Mucosa of descending colon (tissue), 3 donors: ENCODE data around the gene CHD5. TPM values are rescaled to one million over a fixed set of nuclear protein-coding genes. Genes with fewer than 3 reads are reported as not detected.

ENCODE experiments used
- ATAC-seq: fragments of 200-7000 bp; cut with Tn5 transposase; one replicate; pipeline ENCODE4 v1.9.1; 2020; ENCODE audit warnings: mild to moderate bottlenecking, moderate library complexity
- DNase-seq, 3 donors: peaks; one replicate each; pipeline ENCODE4 v3.0.0-alpha.2; 2020
- H3K36me3 ChIP-seq: fragments of 200-600 bp; one replicate; pipeline ENCODE4 v1.8.0; 2021; ENCODE audit warnings: low read depth, mild to moderate bottlenecking
- H3K4me1 ChIP-seq: fragments of 200-600 bp; one replicate; pipeline ENCODE4 v1.8.0; 2021; ENCODE audit warnings: low read depth, mild to moderate bottlenecking
- H3K4me3 ChIP-seq: fragments of 200-600 bp; one replicate; pipeline ENCODE4 v1.8.0; 2021; ENCODE audit warnings: mild to moderate bottlenecking
- H3K9me3 ChIP-seq: fragments of 200-600 bp; one replicate; pipeline ENCODE4 v1.8.0; 2021; ENCODE audit warnings: mild to moderate bottlenecking
- CTCF ChIP-seq: fragments of 200-600 bp; IDR thresholded peaks from one replicate; pipeline ENCODE4 v1.8.0; 2022; ENCODE audit warnings: antibody characterized with exemption, mild to moderate bottlenecking
- intact Hi-C, 2 donors: fragments of 100-400 bp; cut with DNase I in 1 of 2; cut with micrococcal nuclease in 1 of 2; formaldehyde crosslinking; loops; one replicate each; pipeline versions ENCODE4 v1.11.0 to v1.11.1; 2022; cut with DNase I, micrococcal nuclease
- total RNA-seq, 3 donors: library from RNA; stranded (reverse); fragmentation: NEBNext Ultra II Directional in 2 of 3; extraction: Animal tissue kit (Norgen Biotek cat#: 25700) in 2 of 3; gene quantifications; one replicate each; pipeline versions ENCODE4 v1.2.1 to v1.2.4, GENCODE V29; 2021 to 2023
- donor health status: DM: no; HTN: no; CAD: no; lungs with moderate emphysema.
- donor health status: DM: no; HTN: no; CAD: no.
- donor health status: DM: no; HTN: yes; CAD: no.

CHD5 gene
- total RNA-seq, 3 donors from 2014 or later = 0.17 to 2.1 (median 0.22) TPM

- H3K36me3 ChIP-seq = no peaks in the 10 kb centered on the region
- TF ChIP-seq CTCF = no peak
- H3K4me3 ChIP-seq = no peak overlapping the region
- H3K9me3 ChIP-seq = no peaks in the 10 kb centered on the region
- peak; percentile 47 to 63 (median 47) for DNase-seq
- peak; percentile 71 for ATAC-seq
- H3K4me1 ChIP-seq = no peaks in the 10 kb centered on the region
- intact Hi-C loops = no loop called here
These were observed 71.0 kb downstream of the CHD5 start for GRCh38 chr1:6108937-6109614.

GRCh38 chr1:6108476-6108875, 71.6 kb downstream of the CHD5 start:
- ATAC-seq = no peak
- TF ChIP-seq CTCF = no peak
- H3K9me3 ChIP-seq = no peaks in the 10 kb centered on the region
- no peak for DNase-seq
- no peaks in the 10 kb centered on the region for H3K36me3 ChIP-seq
- no peak overlapping the region for H3K4me3 ChIP-seq
- H3K4me1 ChIP-seq = no peaks in the 10 kb centered on the region
- intact Hi-C loops = no loop called here

- intact Hi-C loops = no loop called here
- H3K36me3 ChIP-seq = no peaks in the 10 kb centered on the region
- ATAC-seq (no peak), DNase-seq (no peak)
- no peaks in the 10 kb centered on the region for H3K4me1 ChIP-seq
- no peaks in the 10 kb centered on the region for H3K9me3 ChIP-seq
- TF ChIP-seq CTCF = no peak
- no peak overlapping the region for H3K4me3 ChIP-seq
These were observed 72.4 kb downstream of the CHD5 start for GRCh38 chr1:6107409-6108356.

GRCh38 chr1:6106977-6107376, 73.1 kb downstream of the CHD5 start:
- no peaks in the 10 kb centered on the region for H3K4me1 ChIP-seq
- H3K36me3 ChIP-seq = no peaks in the 10 kb centered on the region
- TF ChIP-seq CTCF = no peak
- ATAC-seq (no peak), DNase-seq (no peak)
- no peak overlapping the region for H3K4me3 ChIP-seq
- intact Hi-C loops = no loop called here
- H3K9me3 ChIP-seq = no peaks in the 10 kb centered on the region

GRCh38 chr1:6106321-6106731, 73.8 kb downstream of the CHD5 start:
- TF ChIP-seq CTCF = no peak
- Histone ChIP-seq H3K36me3 (no peaks in the 10 kb centered on the region), H3K4me1 (no peaks in the 10 kb centered on the region), H3K4me3 (no peak overlapping the region), H3K9me3 (no peaks in the 10 kb centered on the region)
- intact Hi-C loops = no loop called here
- DNase-seq (peak in 1 of 3 donors; percentile 46), ATAC-seq (no peak)
